ENCODE data around the gene TYW1. TPM values are rescaled to one million over a fixed set of nuclear protein-coding genes. Genes with fewer than 3 reads are reported as not detected.
"Not testable (repeated sequence)": the region's sequence is repeated elsewhere in the genome, so short reads cannot be mapped to it uniquely, and the experiment has no call there.

TYW1 gene
- total and polyA plus RNA-seq, 8 donors = 4.0 to 9.2 (median 7.3) TPM

- H3K4me1 ChIP-seq; H3K4me3 ChIP-seq; H3K27ac ChIP-seq; intact Hi-C loops (cut with DNase I); H3K36me3 ChIP-seq; ATAC-seq; H3K9me3 ChIP-seq; FAIRE-seq; H3K27me3 ChIP-seq: not testable (repeated sequence)
- WGBS, 2 donors = 84 to 88% methylated on average over 6 of the region's 6 CpGs
- peak in 1 of 6 donors; percentile 15 for DNase-seq
These were observed 263.5 kb downstream of the TYW1 start for GRCh38 chr7:67260166-67260586.

GRCh38 chr7:67264000-67264399, 267.4 kb downstream of the TYW1 start:
- H3K4me3 ChIP-seq; intact Hi-C loops (cut with DNase I); FAIRE-seq; DNase-seq; H3K9me3 ChIP-seq; ATAC-seq; H3K27ac ChIP-seq; H3K36me3 ChIP-seq; H3K4me1 ChIP-seq; H3K27me3 ChIP-seq: not testable (repeated sequence)
- WGBS, 2 donors = 89 to 98% methylated on average over 2 of the region's 2 CpGs

- WGBS, 2 donors = 78 to 85% methylated on average over 3 of the region's 3 CpGs
- H3K27ac ChIP-seq; DNase-seq; H3K36me3 ChIP-seq; FAIRE-seq; intact Hi-C loops (cut with DNase I); H3K4me3 ChIP-seq; H3K9me3 ChIP-seq; H3K27me3 ChIP-seq; ATAC-seq; H3K4me1 ChIP-seq: not testable (repeated sequence)
These were observed 269.4 kb downstream of the TYW1 start for GRCh38 chr7:67266070-67266469.

- ATAC-seq (no peak), FAIRE-seq (no peak), DNase-seq (no peak)
- 83 to 86% methylated on average over 7 of the region's 7 CpGs for WGBS, 2 donors
- intact Hi-C loops (cut with DNase I) = no loop called here
- Histone ChIP-seq H3K27ac (no peak overlapping the region), H3K36me3 (no peaks in the 10 kb centered on the region), H3K4me1 (no peaks in the 10 kb centered on the region), H3K27me3 (no peaks in the 10 kb centered on the region), H3K4me3 (no peak overlapping the region), H3K9me3 (no peaks in the 10 kb centered on the region)
- TF ChIP-seq, protein P1, sequence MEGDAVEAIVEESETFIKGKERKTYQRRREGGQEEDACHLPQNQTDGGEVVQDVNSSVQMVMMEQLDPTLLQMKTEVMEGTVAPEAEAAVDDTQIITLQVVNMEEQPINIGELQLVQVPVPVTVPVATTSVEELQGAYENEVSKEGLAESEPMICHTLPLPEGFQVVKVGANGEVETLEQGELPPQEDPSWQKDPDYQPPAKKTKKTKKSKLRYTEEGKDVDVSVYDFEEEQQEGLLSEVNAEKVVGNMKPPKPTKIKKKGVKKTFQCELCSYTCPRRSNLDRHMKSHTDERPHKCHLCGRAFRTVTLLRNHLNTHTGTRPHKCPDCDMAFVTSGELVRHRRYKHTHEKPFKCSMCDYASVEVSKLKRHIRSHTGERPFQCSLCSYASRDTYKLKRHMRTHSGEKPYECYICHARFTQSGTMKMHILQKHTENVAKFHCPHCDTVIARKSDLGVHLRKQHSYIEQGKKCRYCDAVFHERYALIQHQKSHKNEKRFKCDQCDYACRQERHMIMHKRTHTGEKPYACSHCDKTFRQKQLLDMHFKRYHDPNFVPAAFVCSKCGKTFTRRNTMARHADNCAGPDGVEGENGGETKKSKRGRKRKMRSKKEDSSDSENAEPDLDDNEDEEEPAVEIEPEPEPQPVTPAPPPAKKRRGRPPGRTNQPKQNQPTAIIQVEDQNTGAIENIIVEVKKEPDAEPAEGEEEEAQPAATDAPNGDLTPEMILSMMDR (IDR thresholded peaks at IDR 0.05) = no peak
These were observed 271.3 kb downstream of the TYW1 start for GRCh38 chr7:67267914-67268313.

- FAIRE-seq; H3K4me1 ChIP-seq; H3K36me3 ChIP-seq; intact Hi-C loops (cut with DNase I); DNase-seq; ATAC-seq; H3K27me3 ChIP-seq; H3K4me3 ChIP-seq; H3K9me3 ChIP-seq; H3K27ac ChIP-seq: not testable (repeated sequence)
- 93 to 97% methylated on average over 2 of the region's 2 CpGs for WGBS, 2 donors
These were observed 273.3 kb downstream of the TYW1 start for GRCh38 chr7:67269916-67270315.

Small RNAs within 50 kb of the gene (microRNA-seq; reads per million reads assigned to microRNA genes)
- gene MIR4650-1 = 0 reads per million in 2 donors

Other genes with a start within 250 kb of the TYW1 start
- 10 to 100 TPM; 44.0 to 64.0 (median 51.9) TPM for gene TMEM248, start 75.6 kb upstream of the TYW1 start, total RNA-seq
- 10 to 100 TPM; 15.9 to 28.8 TPM for gene TMEM248, start 75.6 kb upstream of the TYW1 start, polyA plus RNA-seq
- gene SBDS, start 1.2 kb upstream of the TYW1 start, total RNA-seq = 10 to 100 TPM; 38.1 to 56.1 (median 42.8) TPM
- gene SBDS, start 1.2 kb upstream of the TYW1 start, polyA plus RNA-seq = 10 to 100 TPM; 37.1 to 75.8 TPM